HG02938 (cell line): ENCODE results near the gene OR8G1.
"Not testable (repeated sequence)": the region's sequence is repeated elsewhere in the genome, so short reads cannot be mapped to it uniquely, and the experiment has no call there.

ENCODE experiments used
- ATAC-seq: cut with Tn5 transposase; IDR thresholded peaks from one replicate; pipeline ENCODE4 v1.9.1; 2021; ENCODE audit warnings: mild to moderate bottlenecking, moderate library complexity; ENCODE audit not compliant: unreplicated experiment

The OR8G1 gene, protein sequence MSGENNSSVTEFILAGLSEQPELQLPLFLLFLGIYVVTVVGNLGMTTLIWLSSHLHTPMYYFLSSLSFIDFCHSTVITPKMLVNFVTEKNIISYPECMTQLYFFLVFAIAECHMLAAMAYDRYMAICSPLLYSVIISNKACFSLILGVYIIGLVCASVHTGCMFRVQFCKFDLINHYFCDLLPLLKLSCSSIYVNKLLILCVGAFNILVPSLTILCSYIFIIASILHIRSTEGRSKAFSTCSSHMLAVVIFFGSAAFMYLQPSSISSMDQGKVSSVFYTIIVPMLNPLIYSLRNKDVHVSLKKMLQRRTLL

DNA sequence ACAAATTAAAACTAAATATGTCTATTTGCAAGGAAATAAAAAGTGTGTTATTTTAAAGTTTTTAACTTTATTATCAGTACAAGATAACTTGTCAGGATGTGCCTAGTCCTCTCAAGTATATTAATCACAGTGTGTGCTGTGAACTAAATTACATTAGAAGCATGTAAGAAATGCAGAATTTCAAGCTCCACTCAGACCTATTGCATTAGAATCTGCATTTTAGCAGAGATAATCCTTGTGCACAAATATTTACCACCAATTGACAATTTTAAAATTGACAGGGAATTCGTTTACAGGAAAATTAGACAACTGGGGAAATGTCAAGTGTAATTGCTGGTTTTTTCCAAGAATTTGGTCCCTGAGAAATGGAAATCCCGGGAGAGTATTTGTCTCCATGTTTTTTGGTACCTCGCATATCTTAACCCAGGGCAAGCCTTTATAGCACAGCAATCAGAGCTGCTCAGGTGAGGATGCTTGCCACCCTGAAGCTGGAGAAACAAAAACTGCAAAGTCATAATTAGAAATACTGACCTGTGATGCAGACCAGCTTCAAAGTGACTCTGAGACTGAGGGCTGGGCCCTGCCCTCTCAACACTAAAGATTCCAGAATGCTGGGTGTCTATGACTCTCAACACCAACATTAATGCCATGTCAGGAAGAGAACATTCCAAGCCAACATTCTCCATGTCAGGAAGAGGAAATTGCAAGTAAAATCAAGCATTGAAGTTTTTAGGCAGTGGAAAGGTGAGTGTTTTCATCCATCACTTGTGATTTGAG is at the start of gene OR8G1:
Gene OR8G1, plus strand, starts transcription at position 475 of the 777 bp plus-strand sequence. CDS start 8,581 bp downstream, outside the sequence.
- no peak for ATAC-seq

DNA sequence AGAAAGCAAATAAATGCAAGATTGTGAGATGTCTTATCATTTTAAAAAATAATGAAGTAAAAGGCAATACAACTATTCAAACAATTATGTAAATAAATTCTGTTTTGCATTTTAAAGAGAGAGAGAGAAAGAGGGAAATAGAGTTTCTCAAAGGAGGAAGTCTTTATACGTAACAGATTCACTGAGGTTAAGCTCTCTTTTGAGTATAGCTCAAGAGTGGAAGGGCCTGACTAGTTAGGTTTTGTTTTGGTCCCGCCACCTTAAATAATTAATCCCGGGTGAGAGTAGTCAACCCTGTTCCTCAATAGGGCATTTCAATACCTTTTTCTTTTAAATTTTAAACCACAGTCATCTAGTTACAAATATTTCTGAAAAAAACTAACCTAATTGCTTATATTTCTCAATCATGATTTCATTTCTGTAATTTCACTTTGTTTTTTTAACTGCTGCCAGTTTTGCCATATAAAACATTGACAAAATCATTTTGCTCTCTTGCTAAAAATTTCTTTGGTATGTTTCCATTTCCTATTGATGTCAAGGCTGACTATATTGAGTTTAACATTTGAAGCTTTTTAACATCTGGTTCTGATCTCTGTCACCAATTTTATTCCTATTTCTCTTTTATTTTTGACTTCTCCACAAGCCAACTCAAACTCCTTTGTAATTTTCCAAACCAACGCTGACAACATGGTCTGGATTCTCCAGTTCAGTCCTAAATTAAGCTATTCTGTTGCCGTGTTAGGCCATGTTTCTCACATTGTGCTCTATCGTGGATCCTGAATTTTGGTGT is 47.5 kb upstream of the OR8G1 start:
- peak; percentile 81 for ATAC-seq

DNA sequence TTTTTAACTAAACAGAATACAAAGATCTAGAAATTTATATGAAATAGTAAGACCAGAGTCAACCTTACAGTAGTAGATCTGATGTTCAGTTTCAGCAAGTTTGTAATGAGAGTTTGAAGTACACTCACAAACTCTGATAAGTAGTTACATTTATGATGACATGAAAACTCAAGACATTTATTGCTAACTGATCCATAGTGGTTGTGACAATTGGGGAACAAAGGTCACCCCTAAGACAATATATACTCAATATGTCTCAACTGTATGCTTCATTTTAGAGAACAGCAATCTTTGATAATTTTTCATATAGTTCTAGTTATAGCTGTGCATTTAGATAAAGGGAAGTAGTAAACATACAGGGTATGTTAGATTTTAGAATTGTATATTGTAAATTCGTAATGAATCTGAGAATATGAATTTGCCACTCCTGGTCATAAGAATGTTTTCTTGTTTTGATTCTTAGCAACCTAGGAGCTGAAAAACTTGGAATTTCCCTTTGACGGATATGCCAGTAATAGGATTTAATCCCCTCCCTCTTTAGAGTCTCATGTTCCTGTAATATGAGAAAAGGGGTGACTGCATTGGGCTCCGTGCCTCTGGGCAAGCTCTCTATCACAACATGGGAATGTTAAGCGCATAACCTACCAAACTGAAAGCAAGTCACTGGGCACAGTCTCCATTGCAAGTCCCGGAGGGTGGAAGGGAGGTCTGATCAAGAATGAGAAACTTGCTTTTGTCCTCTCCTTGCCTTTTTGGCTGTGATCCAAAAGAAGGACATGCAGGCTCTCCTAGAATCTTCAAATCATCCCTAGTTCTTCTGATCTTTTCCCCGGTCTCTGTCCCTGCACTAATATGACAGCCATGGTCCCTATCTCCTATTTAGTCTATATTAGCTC is 46.4 kb upstream of the OR8G1 start:
- no peak for ATAC-seq

DNA sequence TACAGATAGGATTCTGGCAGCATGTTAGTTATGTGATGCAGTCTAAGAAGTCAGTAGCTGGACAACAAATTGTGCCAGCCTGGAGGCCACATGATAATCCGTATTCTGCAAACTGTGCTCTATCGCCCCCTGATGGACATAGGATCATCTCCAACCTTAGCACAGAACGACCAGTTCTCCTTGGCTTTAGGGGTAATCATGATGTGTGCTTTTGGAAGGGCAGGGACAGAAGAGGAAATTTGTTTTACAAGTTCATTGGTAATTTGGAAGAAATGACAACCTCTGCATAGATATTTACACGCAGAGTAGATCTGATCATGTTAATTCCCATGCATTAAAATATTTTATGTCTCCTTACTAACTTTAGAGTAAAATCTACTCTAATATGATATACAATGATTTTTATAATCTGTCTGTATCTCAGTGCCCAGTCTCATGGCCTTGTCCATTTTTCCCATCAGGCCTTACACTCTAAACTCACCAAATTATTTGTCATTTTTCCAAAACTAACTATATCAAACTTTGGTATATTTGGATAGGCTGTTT is 45.6 kb upstream of the OR8G1 start:
- peak; percentile 85 for ATAC-seq

DNA sequence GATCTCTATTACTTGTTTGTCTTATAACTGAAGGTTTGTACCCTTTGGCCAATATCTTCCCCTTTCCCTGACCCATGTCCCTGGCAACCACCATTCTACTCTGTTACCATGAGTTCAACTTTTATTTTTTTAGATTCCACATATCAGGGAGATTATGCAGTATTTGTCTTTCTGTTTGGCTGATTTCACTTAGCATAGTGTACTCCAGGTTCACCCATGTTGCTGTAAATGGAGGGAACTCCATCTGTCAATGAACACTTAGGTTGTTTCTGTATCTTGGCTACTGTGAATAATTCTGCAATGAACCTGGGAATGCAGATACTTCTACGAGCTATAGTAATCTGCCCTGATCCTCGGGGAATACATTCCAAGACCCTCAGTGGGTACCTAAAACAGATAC is 42.9 kb upstream of the OR8G1 start:
- ATAC-seq, result no peak

DNA sequence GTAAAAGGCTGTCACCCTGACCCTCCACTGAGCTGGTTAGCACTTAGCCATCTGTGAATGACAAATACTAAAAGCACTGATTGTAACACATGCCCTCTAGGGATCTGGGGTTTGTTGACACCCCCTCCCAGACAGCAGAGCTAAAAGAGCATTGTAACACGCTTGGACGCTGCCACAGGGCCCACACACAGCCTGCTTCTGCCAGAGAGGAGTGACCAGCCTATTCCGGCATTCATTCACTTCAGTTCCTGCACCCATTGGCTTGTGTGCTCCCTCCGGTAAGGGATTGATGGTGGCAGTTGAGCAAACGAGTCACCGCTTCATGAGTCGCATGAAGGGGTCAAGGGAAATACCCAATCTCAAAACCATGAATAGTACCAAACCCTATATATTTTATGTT is 42.0 kb upstream of the OR8G1 start:
- no peak for ATAC-seq

DNA sequence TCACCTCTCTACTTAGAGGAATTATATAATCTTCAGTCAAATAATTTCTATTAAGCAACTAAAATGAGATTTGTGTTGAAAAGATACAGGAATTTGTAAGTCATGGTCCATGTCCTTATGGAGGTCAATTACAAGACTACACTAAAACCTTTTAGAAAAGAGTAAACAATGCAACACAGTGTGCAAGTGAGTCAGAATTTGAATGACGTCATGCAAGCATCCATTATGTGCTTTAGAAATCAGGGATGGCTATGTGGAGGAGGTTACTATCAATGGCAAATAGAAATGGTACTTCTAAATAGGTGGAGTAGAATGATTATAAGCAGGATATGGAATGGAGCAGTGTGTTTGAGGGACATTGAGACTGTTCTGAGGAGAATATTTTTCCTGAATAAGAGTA is 41.2 kb upstream of the OR8G1 start:
- no peak for ATAC-seq

DNA sequence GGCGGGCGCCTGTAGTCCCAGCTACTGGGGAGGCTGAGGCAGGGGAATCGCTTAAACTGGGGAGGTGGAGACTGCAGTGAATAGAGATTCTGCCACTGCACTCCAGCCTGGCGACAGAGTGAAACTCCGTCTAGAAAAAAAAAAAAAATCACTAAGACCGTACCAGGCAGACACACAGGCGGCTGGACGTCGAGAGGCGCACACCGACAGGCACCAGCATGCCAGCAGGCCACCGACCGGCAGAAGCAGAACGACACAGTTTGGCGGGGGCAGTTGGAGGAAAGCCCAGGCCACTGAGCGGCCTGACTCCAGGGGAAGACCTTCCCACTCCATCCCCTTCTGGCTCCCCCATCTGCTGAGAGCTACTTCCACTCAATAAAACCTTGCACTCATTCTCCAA is 40.2 kb upstream of the OR8G1 start:
- ATAC-seq, result no peak

DNA sequence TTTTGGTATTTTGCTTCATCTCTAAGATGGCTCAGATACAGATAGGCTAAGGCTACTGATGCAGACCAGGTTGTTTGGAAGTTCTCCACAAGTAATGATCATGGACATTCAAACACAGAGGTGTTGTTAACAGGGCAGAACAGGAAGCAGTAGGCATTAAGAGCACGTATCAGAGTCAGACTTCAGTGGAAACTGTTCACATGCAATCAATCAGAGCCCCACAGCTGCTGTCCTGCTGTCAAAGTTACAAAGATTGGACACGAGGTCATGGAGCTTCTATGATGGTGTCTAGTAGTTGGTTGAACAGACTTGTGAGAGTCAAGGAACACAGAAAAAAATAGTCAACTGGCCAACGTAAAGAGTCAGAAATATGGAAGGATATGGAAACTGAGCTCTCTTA is 37.9 kb upstream of the OR8G1 start:
- no peak for ATAC-seq

DNA sequence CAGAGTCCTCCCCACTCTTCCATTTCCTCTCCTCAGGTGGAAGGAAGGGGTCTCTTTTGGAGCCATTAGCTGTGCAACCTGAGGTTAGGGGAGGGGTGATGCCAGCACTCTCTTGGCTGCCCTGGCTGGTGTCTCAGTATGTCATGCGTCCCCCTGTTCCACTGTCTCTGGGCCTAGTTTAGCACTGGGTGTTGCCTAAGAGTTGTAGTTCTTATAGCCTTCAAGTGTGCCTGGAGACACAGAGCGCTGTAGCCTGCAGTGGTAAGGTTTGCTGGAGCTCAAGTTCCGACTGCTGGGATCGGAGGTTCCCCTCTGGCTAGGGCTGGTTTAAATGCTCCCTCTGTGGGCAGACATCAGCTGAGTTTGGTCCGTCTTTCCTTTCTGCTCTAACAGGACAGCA is 36.9 kb upstream of the OR8G1 start:
- no peak for ATAC-seq

DNA sequence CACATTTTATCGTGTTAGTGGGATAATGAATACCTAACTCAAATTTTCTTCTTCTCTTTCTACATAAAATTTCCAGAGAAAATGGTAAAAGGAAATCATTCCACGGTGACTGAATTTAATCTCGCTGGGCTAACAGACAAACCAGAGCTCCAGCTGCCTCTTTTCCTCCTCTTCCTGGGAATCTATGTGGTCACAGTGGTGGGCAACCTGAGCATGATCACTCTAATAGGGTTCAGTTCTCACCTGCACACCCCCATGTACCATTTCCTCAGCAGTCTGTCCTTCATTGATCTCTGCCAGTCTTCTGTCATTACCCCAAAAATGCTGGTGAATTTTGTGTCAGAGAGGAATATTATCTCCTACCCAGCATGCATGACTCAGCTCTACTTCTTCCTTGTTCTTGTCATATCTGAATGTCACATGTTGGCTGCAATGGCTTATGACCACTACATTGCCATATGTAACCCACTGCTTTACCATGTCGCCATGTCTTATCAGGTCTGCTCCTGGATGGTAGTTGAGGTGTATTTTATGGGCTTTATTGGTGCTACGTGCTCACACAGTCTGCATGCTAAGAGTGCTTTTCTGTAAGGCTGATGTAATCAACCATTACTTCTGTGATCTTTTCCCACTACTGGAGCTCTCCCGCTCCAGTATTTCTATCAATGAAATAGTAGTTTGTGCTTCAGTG is 33.6 kb upstream of the OR8G1 start:
- no peak for ATAC-seq

DNA sequence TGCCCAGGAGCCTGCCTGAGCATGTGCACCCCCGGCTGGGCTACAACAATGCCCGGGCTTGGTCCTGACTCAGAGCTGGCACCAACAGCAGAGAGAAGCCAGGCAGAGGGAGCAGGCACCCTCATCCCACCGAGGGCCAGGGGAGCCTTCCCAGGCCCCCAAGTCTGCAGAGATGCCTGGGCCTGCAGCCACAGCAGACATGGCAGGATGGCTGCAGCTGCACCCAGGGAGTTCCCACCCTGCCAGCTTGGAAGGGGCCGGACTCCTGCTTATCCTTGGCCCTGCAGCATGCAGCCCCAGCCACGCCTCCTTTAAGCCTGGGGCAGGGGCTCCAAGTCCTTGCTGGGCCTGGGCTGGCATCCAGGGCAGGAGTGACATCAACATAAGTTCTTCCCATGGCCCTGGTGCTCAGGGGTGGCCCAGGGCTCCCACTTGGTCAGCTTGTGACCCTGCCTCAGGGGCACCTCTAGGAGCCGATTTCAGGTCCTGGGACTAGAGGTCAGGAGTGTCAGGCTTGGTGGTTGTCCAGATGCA is 31.0 kb upstream of the OR8G1 start:
- ATAC-seq, result no peak

DNA sequence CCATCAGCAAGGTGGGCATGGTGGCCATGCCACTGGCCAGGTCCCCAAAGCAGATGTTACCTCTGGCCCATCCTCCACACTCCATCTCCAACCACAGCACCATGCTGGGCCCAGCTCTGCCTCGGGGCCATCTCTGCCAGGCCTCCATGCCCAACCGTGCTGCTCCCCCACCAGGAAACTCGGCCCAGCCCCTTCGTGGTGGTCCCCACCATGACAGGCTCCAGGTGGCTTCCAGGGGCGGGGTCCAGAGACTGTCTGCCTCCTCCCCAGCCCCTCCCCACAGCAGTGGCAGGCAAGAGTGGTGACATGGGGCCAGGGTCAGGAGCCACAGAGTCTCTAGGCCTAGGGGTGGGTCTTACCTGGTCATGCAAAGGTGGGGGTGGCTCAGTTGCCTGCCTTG is 30.5 kb upstream of the OR8G1 start:
- no peak for ATAC-seq

DNA sequence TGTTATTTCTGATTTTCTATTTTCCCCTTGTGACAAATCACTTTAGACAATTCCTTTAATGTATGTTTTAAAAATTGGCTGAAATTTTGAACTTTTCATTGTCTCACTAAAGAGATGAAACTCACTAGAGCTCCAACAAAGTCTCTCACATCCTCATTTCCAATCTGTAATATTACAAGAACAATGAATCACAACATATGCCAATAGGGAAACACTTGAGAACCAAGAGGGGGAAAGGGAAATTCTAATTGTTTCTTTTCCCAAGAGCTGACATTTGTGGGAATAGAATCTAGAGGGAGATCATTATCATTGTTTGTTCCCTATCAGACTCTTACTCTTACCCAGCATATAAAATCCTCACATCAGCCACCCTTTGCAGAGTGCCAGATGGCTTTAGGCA is 29.6 kb upstream of the OR8G1 start:
- ATAC-seq, result no peak

DNA sequence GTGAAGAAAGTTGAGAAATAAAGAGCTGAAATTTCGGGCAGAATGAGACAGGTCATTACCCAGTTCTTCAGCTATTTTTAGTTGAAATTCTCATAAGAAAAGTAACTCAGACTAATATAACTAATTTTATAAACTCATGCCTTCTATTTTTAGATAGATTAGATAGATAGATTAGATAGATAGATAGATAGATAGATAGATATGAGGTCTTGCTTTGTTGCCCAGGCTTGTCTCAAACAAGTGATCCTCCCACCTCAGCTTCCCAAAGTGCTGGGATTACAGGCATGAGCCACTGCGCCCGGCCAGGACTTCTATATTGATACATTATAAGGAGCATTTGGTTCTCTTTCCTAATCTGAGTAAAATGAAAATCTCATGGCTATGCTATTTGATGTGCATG is 26.9 kb upstream of the OR8G1 start:
- no peak for ATAC-seq

DNA sequence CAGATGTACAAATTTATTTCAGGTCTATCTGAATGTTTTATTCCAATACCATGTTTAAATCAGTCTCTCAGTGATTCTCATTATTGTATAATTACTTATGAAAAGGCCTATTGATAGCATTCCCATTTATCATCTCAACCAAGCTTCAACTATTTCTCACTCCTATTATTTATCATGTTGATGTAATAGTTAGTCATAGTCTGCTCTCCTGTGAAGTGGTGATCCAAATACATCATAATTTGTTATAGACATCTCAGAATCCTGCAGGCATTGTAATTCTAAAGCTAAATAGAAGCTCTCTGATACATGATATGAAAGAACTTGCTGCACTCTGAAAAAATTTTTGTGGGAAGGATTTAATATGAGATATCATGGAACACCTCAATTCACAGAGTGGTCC is 21.8 kb upstream of the OR8G1 start:
- ATAC-seq, result no peak

DNA sequence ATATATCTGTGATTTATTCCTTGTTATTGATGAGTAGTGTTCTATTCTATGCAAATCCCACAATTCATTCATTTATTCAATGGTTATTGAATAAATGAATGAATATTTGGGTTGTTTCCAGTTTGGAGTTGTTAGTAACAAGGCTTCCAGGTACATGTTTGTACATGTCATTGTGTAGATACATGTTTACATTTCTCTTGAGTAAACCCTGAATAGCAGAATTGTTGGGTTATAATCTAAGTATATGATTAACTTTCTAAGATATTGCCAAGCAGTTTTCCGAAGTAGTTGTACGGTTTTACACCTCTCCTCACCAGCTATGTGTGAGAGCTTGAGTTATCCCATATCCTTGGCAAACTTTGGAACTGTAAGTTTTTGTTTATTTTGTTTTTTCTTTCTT is 18.5 kb upstream of the OR8G1 start:
- ATAC-seq, result no peak

DNA sequence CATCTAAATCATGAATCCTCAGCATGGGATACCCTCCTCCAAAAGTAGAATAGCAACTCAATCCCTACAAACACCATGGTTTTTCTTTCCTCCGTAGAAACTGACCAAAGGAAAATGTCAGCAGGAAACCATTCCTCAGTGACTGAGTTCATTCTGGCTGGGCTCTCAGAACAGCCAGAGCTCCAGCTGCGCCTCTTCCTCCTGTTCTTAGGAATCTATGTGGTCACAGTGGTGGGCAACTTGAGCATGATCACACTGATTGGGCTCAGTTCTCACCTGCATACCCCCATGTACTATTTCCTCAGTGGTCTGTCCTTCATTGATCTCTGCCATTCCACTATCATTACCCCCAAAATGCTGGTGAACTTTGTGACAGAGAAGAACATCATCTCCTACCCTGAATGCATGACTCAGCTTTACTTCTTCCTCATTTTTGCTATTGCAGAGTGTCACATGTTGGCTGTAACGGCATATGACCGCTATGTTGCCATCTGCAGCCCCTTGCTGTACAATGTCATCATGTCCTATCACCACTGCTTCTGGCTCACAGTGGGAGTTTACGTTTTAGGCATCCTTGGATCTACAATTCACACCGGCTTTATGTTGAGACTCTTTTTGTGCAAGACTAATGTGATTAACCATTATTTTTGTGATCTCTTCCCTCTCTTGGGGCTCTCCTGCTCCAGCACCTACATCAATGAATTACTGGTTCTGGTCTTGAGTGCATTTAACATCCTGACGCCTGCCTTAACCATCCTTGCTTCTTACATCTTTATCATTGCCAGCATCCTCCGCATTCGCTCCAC is 16.1 kb upstream of the OR8G1 start:
- ATAC-seq, result not testable (repeated sequence)

DNA sequence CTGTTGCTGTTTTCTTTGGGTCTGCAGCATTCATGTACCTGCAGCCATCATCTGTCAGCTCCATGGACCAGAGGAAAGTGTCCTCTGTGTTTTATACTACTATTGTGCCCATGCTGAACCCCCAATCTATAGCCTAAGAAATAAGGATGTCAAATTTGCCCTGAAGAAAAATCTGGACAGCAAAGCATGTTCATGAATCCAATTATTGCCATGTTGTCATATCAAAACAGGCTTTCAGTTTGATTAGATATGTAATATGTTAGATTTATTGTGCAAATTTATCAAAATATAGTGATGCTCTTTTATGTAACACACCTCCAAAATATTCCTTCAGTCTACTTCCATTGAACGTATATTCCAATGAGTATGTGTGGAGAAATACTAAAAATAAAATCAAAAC is 15.4 kb upstream of the OR8G1 start:
- ATAC-seq, result no peak
